Prostate gland (tissue), 2 donors: ENCODE results near the gene CHML. TPM values are rescaled to one million over a fixed set of nuclear protein-coding genes. Genes with fewer than 3 reads are reported as not detected.

Source experiments
- DNase-seq: peaks from one replicate; pipeline ENCODE4 v3.0.0-alpha.2; 2019; ENCODE audit warnings: low spot score
- H3K27ac ChIP-seq, 2 donors: fragments of 200-600 bp; sonication (generic); 2 replicates each; pipeline ENCODE4 v1.5.1; 2017 to 2019
- H3K27me3 ChIP-seq: fragments of 200-600 bp; sonication (generic); replicated peaks from 2 replicates; pipeline ENCODE4 v1.5.1; 2019; ENCODE audit not compliant: insufficient read depth
- H3K36me3 ChIP-seq, 2 donors: fragments of 200-600 bp; sonication (generic); 1 replicate in 1 of 2; 2 replicates in 1 of 2; pipeline versions ENCODE4 v1.5.1 to v1.8.1; 2017 to 2019
- H3K4me1 ChIP-seq: fragments of 200-600 bp; sonication (generic); replicated peaks from 2 replicates; pipeline ENCODE4 v1.5.1; 2019
- H3K4me3 ChIP-seq, 2 donors: fragments of 200-600 bp; sonication (generic); 2 replicates each; pipeline ENCODE4 v1.5.1; 2017 to 2019
- H3K9me3 ChIP-seq: fragments of 200-600 bp; sonication (generic); 2 replicates; pipeline ENCODE4 v1.5.1; 2017
- POLR2A ChIP-seq: fragments of 450-650 bp; IDR thresholded peaks from one replicate; pipeline ENCODE4 v1.6.1; 2016; ENCODE audit warnings: antibody characterized with exemption, mild to moderate bottlenecking
- POLR2AphosphoS5 ChIP-seq: sonication (generic); formaldehyde crosslinking; IDR thresholded peaks from one replicate; pipeline ENCODE4 v1.6.1; 2017; ENCODE audit warnings: antibody characterized with exemption
- WGBS: methylation state at CpG from one replicate; pipeline ENCODE4 v1.1.5; 2018; 5-methylcytosine and 5-hydroxymethylcytosine counted together
- intact Hi-C: fragments of 100-400 bp; cut with DNase I; formaldehyde crosslinking; loops from one replicate; pipeline ENCODE4 v1.14.2; 2022
- total RNA-seq, 2 donors: library from RNA; depleted of rRNA; stranded (reverse); fragments of >200 nt; gene quantifications; one replicate each; pipeline ENCODE4 v1.1.0, GENCODE V29; 2016
- TF ChIP-seq, protein P1 (sequence below), 4 experiments: fragments of 200-600 bp in 2 of 4; fragments of 450-650 bp in 2 of 4; sonication (generic) in 2 of 4; IDR thresholded peaks; 1 replicate in 3 of 4; 2 replicates in 1 of 4; pipeline ENCODE4 v1.5.1; 2016 to 2019; ENCODE audit warnings: antibody characterized with exemption in 4 of 4, mild to moderate bottlenecking in 2 of 4, moderate library complexity in 2 of 4

Gene CHML
- total RNA-seq, 2 donors from 2014 or later: 3.0 to 18.9 TPM

DNA sequence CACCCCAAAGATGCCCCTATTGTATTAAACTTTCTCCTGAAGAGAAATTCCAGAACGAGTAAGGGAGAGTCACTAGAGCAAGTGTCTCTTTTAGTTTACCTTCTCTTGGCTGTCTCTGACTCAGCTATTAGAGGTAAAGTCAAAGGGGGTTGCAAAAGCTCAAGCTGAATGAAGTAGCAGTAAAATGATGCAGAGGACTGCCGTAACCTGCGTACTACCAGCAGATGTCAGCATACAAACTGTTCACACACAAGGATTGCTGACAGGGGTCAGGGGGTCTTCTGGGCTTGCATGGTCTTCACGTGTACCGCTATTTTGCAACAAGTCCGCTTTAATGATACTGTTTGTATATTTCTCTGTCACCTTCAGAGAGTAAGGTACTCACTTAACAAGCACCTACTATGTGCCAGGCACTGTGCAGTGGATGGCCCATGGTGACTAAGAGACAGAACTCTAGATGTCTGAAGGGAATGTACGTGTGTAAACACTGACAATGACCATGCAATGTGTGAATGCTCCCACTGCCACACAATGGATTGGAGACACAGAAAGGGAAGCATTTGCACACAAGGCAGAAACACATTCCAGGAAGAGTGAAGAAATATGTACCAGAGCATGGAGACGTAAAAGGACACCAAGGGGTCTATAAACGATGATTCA, 34.9 kb downstream of the CHML start:
- Histone ChIP-seq H3K9me3 (no peaks in the 10 kb centered on the region), H3K27me3 (no peaks in the 10 kb centered on the region), H3K4me1 (no peaks in the 10 kb centered on the region), H3K36me3 (no peaks in the 10 kb centered on the region), H3K4me3 (no peak overlapping the region), H3K27ac (no peak overlapping the region)
- no peak for DNase-seq
- TF ChIP-seq, protein P1, sequence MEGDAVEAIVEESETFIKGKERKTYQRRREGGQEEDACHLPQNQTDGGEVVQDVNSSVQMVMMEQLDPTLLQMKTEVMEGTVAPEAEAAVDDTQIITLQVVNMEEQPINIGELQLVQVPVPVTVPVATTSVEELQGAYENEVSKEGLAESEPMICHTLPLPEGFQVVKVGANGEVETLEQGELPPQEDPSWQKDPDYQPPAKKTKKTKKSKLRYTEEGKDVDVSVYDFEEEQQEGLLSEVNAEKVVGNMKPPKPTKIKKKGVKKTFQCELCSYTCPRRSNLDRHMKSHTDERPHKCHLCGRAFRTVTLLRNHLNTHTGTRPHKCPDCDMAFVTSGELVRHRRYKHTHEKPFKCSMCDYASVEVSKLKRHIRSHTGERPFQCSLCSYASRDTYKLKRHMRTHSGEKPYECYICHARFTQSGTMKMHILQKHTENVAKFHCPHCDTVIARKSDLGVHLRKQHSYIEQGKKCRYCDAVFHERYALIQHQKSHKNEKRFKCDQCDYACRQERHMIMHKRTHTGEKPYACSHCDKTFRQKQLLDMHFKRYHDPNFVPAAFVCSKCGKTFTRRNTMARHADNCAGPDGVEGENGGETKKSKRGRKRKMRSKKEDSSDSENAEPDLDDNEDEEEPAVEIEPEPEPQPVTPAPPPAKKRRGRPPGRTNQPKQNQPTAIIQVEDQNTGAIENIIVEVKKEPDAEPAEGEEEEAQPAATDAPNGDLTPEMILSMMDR (IDR thresholded peaks at IDR 0.05): no peak
- TF ChIP-seq POLR2A: no peak
- no peak for TF ChIP-seq POLR2AphosphoS5
- intact Hi-C loops: no loop called here
- WGBS: 75% methylated on average over 9 of the region's 9 CpGs

- Histone ChIP-seq H3K27ac (no peak overlapping the region), H3K36me3 (no peaks in the 10 kb centered on the region), H3K9me3 (no peaks in the 10 kb centered on the region), H3K4me1 (no peaks in the 10 kb centered on the region), H3K27me3 (no peaks in the 10 kb centered on the region), H3K4me3 (no peak overlapping the region)
- WGBS: 59% methylated on average over 3 of the region's 3 CpGs
- TF ChIP-seq, protein P1 (IDR thresholded peaks at IDR 0.05): no peak
- TF ChIP-seq POLR2A (no peak), POLR2AphosphoS5 (no peak)
- intact Hi-C loops: no loop called here
- no peak for DNase-seq
Observed at GRCh38 chr1:241603731-241604245, 36.4 kb downstream of the CHML start.

GRCh38 chr1:241600496-241600901, 39.7 kb downstream of the CHML start:
- H3K27me3 ChIP-seq: no peaks in the 10 kb centered on the region
- no peak overlapping the region for H3K4me3 ChIP-seq
- H3K27ac ChIP-seq: no peak overlapping the region
- WGBS: 83% methylated on average over 2 of the region's 2 CpGs
- no peaks in the 10 kb centered on the region for H3K4me1 ChIP-seq
- intact Hi-C loops: no loop called here
- H3K36me3 ChIP-seq: no peaks in the 10 kb centered on the region
- TF ChIP-seq POLR2A: no peak
- no peak for TF ChIP-seq POLR2AphosphoS5
- TF ChIP-seq, protein P1 (IDR thresholded peaks at IDR 0.05): no peak
- no peaks in the 10 kb centered on the region for H3K9me3 ChIP-seq
- no peak for DNase-seq

- TF ChIP-seq POLR2AphosphoS5 (no peak), POLR2A (no peak)
- TF ChIP-seq, protein P1 (IDR thresholded peaks at IDR 0.05): no peak
- H3K9me3 ChIP-seq: no peaks in the 10 kb centered on the region
- no peak overlapping the region for H3K4me3 ChIP-seq
- 90% methylated on average over 3 of the region's 3 CpGs for WGBS
- H3K4me1 ChIP-seq: no peaks in the 10 kb centered on the region
- H3K27me3 ChIP-seq: no peaks in the 10 kb centered on the region
- DNase-seq: no peak
- intact Hi-C loops: no loop called here
- no peaks in the 10 kb centered on the region for H3K36me3 ChIP-seq
- H3K27ac ChIP-seq: no peak overlapping the region
Observed at GRCh38 chr1:241598249-241598648, 41.9 kb downstream of the CHML start.

GRCh38 chr1:241596633-241597032, 43.5 kb downstream of the CHML start:
- TF ChIP-seq POLR2A (no peak), POLR2AphosphoS5 (no peak)
- TF ChIP-seq, protein P1 (IDR thresholded peaks at IDR 0.05): no peak
- Histone ChIP-seq H3K27ac (no peak overlapping the region), H3K27me3 (no peaks in the 10 kb centered on the region), H3K4me3 (no peak overlapping the region), H3K4me1 (no peaks in the 10 kb centered on the region), H3K9me3 (no peaks in the 10 kb centered on the region), H3K36me3 (no peaks in the 10 kb centered on the region)
- DNase-seq: no peak
- whole genome bisulfite sequencing: 95% methylated on average over 6 of the region's 6 CpGs
- intact Hi-C loops: no loop called here
